T follicular helper cell (primary cell): ENCODE results near the gene C14orf132.
"Not testable (repeated sequence)": the region's sequence is repeated elsewhere in the genome, so short reads cannot be mapped to it uniquely, and the experiment has no call there.

Experiments used
- DNase-seq: peaks from one replicate; pipeline ENCODE4 v3.0.0-alpha.2; 2020; ENCODE audit warnings: low read depth

The C14orf132 gene

GRCh38 chr14:96059519-96060135, 20.5 kb downstream of the C14orf132 start:
- DNase-seq = no peak

- no peak for DNase-seq
These were observed 21.2 kb downstream of the C14orf132 start for GRCh38 chr14:96060186-96060933.

DNA sequence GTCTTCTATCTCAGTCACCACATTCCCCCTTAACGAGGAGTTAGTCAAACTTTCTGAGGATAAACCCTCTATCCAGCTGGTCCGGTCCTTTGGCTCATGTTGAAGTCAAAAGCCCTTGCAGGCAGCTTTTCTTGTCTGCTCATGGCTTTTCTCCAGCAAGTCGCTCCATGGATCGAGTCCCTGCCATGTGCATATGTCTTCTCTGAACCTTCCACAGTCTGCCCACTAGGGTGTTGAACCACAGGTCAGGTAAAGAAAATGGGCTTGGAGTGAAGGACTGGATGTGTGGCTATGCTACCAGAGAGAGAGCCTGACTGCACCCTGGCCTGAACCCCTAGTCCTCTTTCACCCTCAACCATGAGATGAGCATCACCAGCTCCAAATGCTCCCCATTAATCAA, 22.8 kb downstream of the C14orf132 start:
- no peak for DNase-seq

DNA sequence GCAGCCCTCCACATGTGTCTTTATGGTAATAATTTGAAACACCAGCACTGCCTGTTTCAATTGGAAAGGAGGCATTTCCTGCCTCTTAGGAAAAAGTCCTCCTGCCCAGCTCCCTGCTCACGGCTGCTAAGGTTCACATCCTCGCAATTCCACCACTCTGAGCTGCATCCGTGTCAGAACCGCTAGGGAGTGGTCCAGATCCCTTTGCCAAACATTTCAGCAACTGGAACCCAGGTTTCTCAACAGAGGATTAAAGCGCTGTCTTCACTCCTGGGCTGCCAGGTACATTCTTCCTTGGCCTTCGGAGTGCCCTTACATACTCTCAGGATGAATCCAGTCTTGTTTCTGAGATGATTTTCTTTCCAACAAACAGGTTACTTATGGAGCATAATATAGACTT, 23.3 kb downstream of the C14orf132 start:
- DNase-seq = no peak

DNA sequence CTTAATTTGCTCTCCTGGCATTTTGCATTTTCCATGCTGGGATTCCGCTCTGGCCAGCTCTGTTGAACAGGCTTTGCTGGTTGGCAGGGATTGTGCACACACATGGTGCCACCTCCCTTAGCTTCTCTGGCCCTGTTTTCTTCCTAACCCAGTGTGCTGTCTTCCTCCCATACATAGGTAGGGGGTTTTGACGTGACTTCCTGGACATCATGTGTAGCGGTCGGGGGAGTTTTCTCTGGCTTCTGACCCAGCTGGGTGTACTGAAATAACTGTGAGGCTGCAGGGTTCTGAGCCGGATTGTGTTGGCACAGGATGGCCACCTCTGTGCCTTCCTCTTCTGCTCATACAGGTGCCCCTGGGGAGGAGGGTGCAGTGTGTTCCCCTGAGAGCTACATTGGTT, 25.7 kb downstream of the C14orf132 start:
- DNase-seq = no peak

DNA sequence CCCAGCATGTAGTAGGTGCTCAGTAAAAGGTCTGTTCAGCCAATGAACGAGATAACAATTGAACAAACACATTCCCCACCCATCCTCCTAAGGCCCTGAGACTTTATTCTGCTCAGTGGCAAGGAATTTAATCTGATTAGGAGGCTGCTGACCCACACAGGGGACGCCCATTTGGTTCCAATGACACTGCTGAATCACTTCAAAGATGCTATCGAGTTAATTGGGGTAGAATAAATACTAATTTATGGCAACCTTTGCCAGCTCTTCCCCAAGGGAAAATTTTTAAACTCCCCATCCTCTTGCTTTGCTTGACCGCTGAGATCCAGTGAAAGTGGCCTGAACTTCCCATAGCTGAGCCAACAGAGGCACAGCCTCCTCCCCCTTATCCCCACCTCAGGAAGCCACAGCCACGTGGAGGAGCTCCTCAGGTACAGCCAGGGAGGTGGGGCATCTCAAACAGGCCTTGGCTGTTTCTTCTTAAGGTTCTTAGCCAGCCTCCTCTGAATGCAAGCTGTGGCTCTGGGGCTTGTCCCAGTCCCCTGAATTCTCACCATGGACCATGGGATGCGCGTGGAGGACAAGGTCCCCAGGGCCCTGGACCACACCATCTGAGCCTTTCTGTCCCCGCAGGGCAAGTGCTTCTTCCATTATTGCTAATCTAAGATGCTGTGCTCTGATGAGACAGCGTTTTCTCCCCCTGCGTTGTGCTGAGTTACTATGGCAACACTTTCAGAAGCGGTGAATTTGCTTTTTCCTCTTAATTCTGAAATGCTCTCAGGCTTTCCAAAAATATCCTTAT, 26.7 kb downstream of the C14orf132 start:
- no peak for DNase-seq

DNA sequence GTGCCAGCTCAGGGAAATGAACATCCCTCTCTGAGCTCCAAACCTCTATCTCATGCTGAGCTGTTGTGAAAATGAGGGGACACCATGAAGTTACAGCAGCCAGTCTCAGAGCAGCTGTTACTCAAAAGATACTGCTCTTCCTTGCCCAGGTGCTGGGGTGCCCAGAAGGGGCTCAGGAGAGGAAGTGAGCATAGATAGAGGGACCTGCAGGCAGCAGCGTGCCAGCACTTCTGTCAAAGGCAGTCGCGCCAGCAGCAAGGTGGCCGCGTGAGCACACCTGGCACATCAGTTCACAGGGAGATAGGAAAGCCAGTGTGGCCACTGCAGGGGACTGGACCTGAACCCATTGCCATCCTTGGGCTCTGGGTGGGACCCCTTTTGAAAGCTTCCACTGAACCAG, 27.8 kb downstream of the C14orf132 start:
- no peak for DNase-seq

GRCh38 chr14:96067985-96068930, 29.1 kb downstream of the C14orf132 start:
- DNase-seq = no peak

DNA sequence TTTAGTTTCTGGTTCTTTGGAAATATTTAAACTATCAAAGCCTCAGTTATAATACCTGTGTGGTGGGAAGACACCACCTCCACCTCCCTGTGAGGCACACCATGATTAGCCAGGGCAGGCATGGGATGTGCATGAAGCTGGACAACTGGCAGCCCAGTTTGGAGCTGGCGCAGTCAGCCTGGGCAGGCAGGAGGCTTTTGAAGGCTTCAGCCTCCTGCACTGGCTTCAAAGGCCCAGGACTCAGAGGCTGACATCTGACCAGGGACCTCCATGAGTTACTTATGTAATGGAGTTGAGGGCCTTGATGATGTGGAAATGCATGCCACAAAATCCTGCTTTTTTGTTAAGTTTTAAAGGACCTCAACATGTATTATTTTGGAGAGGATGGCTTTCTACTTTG, 30.3 kb downstream of the C14orf132 start:
- no peak for DNase-seq

GRCh38 chr14:96071561-96071960, 32.4 kb downstream of the C14orf132 start:
- no peak for DNase-seq

GRCh38 chr14:96072076-96072475, 32.9 kb downstream of the C14orf132 start:
- DNase-seq = no peak

DNA sequence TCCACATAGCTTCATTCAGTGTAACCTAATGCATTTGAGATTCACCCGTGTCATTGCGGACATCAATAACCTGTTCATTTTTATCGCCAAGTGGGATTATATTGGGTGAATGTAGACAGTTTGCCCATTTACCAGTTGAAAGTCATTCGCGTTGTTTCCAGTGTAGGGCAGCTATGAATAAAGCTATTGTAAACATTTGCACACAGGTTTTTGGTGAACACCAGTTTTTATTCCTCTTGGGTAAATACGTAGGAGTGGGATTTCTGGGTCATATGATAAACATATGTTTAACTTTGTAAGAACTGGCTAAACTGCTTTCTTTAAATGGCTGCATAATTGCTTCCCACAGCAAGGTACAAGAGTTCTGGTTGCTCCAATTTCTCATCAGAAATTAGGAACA, 33.6 kb downstream of the C14orf132 start:
- DNase-seq = no peak

DNA sequence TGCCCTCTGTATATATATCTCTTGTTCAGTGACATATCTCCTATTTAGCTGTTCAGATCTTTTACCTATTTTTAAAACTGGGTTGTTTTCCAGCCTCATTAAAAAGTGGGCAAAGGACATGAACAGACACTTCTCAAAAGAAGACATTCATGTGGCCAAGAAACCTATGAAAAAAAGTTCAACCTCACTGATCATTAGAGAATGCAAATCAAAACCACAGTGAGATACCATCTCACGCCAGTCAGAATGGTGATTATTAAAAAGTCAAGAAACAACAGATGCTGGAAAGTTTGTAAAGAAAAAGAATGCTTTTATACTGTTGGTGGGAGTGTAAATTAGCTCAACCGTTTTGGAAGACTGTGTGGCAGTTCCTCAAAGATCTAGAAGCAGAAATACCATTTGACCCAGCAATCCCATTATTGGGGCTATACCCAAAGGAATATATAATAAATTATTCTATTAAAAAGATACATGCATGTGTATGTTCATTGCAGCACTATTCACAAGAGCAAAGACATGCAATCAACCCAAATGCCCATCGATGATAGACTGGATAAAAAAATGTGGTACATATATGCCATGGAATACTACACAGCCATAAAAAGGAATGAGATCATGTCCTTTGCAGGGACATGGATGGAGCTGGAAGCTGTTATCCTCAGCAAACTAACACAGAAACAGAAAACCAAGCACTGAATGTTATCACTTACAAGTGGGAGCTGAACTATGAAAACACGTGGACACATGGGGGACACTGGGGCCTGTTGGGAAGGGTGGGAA, 34.3 kb downstream of the C14orf132 start:
- DNase-seq = not testable (repeated sequence)

GRCh38 chr14:96077983-96078624, 38.9 kb downstream of the C14orf132 start:
- no peak for DNase-seq

GRCh38 chr14:96078625-96079016, 39.5 kb downstream of the C14orf132 start:
- no peak for DNase-seq

GRCh38 chr14:96079066-96079465, 39.9 kb downstream of the C14orf132 start:
- no peak for DNase-seq

DNA sequence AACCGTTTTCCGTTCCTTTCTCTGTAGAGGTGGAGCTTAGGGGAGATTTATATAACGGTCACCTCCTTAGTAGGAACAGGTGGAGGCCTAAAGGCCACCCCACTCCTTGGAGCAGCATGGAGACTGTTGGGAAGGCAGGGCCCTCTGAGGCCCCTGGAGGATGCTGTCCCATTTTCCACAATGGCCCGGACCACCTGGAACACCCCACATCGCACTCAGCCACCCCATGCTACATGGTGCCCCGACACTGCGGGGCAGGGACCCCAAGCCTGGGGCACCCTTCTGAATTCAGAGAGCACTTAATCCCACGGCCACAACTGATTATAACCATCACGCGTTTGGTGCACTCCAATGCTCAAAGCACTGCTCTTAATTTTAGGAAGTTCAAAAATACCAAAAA, 41.4 kb downstream of the C14orf132 start:
- no peak for DNase-seq

- no peak for DNase-seq
These were observed 42.1 kb downstream of the C14orf132 start for GRCh38 chr14:96081224-96081623.

DNA sequence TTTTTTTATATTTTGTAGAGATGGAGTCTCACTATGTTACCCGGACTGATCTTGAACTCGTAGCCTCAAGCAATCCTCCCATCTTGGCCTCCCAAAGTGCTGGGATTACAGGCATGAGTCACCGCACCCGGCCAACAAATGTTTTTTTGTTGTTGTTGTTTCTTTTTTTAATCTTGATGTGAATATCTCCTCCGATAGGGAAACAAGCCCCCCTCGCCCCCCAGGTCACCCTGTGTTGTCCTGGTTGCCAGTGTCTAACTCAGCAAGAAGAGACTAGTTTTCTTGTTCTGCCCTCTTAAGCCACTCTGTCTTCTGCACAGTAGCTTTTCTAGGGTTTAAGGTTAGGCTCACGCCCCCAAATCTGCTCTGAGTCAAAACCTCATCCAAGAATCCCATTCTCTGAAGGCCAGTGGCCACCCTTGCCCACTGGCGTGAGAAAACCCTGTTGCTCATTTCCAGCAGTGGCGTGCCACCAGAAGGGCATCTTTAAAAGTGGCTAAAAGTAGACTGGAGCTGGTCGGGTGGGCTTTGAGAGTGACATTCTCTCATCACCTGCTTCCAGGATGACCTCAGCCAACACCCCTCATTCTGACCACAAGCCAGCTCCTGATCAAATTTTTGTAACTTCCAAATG, 42.7 kb downstream of the C14orf132 start:
- DNase-seq = no peak
